K562 (cell line): Measurements from ENCODE around the gene SSBP2. TPM values are rescaled to one million over a fixed set of nuclear protein-coding genes. Genes with fewer than 3 reads are reported as not detected.

Experiments used
- ATF1 ChIP-seq, 2 experiments: fragments of 450-650 bp in 1 of 2; IDR thresholded peaks; 2 replicates each; pipeline ENCODE4 v1.6.1; 2016; ENCODE audit warnings: missing compliant biosample characterization in 1 of 2, missing genetic modification characterization in 1 of 2
- CEBPG ChIP-seq, 3 experiments: fragments of 200-800 bp in 1 of 3; sonication (Bioruptor generic) in 1 of 3; sonication (generic) in 1 of 3; formaldehyde crosslinking in 1 of 3; IDR thresholded peaks in 2 of 3; conservative IDR thresholded peaks in 1 of 3; 2 replicates each; pipeline versions ENCODE4 v1.6.1 to v1.8.0; 2016 to 2022; ENCODE audit warnings: missing compliant biosample characterization in 2 of 3, missing genetic modification characterization in 2 of 3, mild to moderate bottlenecking in 1 of 3, missing genetic modification reagents in 1 of 3
- ETV1 ChIP-seq: fragments of 450-650 bp; conservative IDR thresholded peaks from 2 replicates; pipeline ENCODE4 v1.6.1; 2016; ENCODE audit warnings: missing genetic modification characterization, control low read depth, low read depth, missing compliant biosample characterization
- polyA plus RNA-seq, 8 experiments: library from polyadenylated mRNA; depleted of rRNA in 4 of 8; stranded (reverse) in 5 of 8; unstranded in 3 of 8; fragments of >200 nt; fragmentation: Nextera tagmentation in 2 of 8; fragmentation: Illumina TruSeq in 1 of 8; extraction: Ambion mirVana in 2 of 8; extraction: Trizol in 1 of 8; gene quantifications; 2 replicates each; pipeline versions ENCODE4 v1.2.1 to v1.2.3, GENCODE V29; 2011 to 2014; ENCODE audit warnings: inconsistent platforms in 1 of 8, missing spikeins in 1 of 8
- total RNA-seq, 7 experiments: library from RNA; depleted of rRNA in 6 of 7; stranded (reverse); fragments of >200 nt in 6 of 7; fragmentation: Illumina TruSeq in 2 of 7; extraction: Trizol in 2 of 7; gene quantifications; 2 replicates each; pipeline versions ENCODE4 v1.2.1 to v1.2.3, GENCODE V29; 2011 to 2021; ENCODE audit warnings: low replicate concordance in 1 of 7
- TF ChIP-seq, protein P1 (sequence below): fragments of 450-650 bp; IDR thresholded peaks from 2 replicates; pipeline ENCODE4 v1.6.1; 2016
- TF ChIP-seq, protein P2 (sequence below), 2 experiments: IDR thresholded peaks in 1 of 2; conservative IDR thresholded peaks in 1 of 2; 2 replicates each; pipeline ENCODE4 v1.6.1; 2016; ENCODE audit warnings: low read depth in 2 of 2, mild to moderate bottlenecking in 1 of 2, missing compliant biosample characterization in 1 of 2, missing genetic modification characterization in 1 of 2, moderate library complexity in 1 of 2

Gene SSBP2
- total and polyA plus RNA-seq, 9 of the 15 experiments (the other 6 are each of a cell fraction or from before 2014, with no cell fraction given) = 22.3 to 133 (median 42.1) TPM

DNA sequence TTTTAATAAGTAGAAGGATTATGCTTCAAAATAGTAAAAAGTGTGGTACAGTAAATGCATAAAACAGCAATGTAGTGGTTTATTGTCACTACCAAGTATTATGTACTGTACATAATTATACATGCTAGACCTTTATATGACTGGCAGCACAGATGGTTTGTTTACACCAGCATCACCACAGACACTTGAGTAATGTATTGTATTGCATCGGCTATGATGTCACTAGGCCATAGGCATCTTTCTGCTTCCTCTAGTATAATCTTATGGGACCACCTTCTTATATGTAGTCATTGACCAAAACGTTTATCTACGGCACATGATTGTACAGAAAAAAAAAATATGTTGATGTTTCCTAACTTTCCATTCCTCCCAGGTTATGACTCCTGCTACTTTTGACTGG, 31.9 kb upstream of the SSBP2 start (continued):
- TF ChIP-seq ATF1 (CRISPR knock-in tag; IDR thresholded peaks at IDR 0.05) = no peak
- peak; percentile 49; the same call in 1 of the 2 replicates for TF ChIP-seq ATF1 (tag; IDR thresholded peaks at IDR 0.05)
- 0 out of 2 replicates have a peak, but pooled peaks have one; percentile 10 for TF ChIP-seq ETV1 (tag)
- TF ChIP-seq CEBPG (CRISPR knock-in tag; IDR thresholded peaks at IDR 0.05) = no peak
- TF ChIP-seq CEBPG (tag; conservative IDR thresholded peaks at IDR 0.05 in 1 of 2, IDR thresholded peaks at IDR 0.05 in 1 of 2) = peak in 1 of 2 experiments; percentile 72; a peak in 2 of 4 replicates
- TF ChIP-seq, protein P1, sequence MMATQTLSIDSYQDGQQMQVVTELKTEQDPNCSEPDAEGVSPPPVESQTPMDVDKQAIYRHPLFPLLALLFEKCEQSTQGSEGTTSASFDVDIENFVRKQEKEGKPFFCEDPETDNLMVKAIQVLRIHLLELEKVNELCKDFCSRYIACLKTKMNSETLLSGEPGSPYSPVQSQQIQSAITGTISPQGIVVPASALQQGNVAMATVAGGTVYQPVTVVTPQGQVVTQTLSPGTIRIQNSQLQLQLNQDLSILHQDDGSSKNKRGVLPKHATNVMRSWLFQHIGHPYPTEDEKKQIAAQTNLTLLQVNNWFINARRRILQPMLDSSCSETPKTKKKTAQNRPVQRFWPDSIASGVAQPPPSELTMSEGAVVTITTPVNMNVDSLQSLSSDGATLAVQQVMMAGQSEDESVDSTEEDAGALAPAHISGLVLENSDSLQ = peak; percentile 29; the same call in 1 of the 2 replicates
- TF ChIP-seq, protein P2, sequence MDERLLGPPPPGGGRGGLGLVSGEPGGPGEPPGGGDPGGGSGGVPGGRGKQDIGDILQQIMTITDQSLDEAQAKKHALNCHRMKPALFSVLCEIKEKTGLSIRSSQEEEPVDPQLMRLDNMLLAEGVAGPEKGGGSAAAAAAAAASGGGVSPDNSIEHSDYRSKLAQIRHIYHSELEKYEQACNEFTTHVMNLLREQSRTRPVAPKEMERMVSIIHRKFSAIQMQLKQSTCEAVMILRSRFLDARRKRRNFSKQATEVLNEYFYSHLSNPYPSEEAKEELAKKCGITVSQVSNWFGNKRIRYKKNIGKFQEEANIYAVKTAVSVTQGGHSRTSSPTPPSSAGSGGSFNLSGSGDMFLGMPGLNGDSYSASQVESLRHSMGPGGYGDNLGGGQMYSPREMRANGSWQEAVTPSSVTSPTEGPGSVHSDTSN (CRISPR knock-in tag; IDR thresholded peaks at IDR 0.05; ENCODE audit: low read depth) = no peak
- TF ChIP-seq, protein P2 (tag; conservative IDR thresholded peaks at IDR 0.05; ENCODE audit: low read depth) = 0 out of 2 replicates have a peak, but pooled peaks have one; percentile 5
